SHP77 treated with DMSO at 0.1 percent for 48 hours (cell line): ENCODE measurements around the gene KLHL21.

Source experiments
- DNase-seq: peaks from one replicate; lab custom pipeline; 2025; lab: John Stamatoyannopoulos, UW

KLHL21 gene

GRCh38 chr1:6547301-6547700 lies 55.4 kb downstream of the KLHL21 start:
- DNase-seq: no peak

- DNase-seq: no peak
Measured at GRCh38 chr1:6546326-6546725, 56.3 kb downstream of the KLHL21 start.

GRCh38 chr1:6545276-6546112 lies 57.2 kb downstream of the KLHL21 start:
- no peak for DNase-seq

GRCh38 chr1:6544831-6545230 lies 57.8 kb downstream of the KLHL21 start:
- no peak for DNase-seq
